Omental fat pad (tissue), 4 donors: Measurements from ENCODE around the gene IMPDH2. TPM values are rescaled to one million over a fixed set of nuclear protein-coding genes. Genes with fewer than 3 reads are reported as not detected.

Source experiments
- ATAC-seq: fragments of 150-250 bp; one replicate; pipeline ENCODE4 v1.9.1; 2016; ENCODE audit warnings: mild to moderate bottlenecking, moderate library complexity; ENCODE audit not compliant: low FRiP score
- DNase-seq: peaks from one replicate; pipeline ENCODE4 v3.0.0-alpha.2; 2019; ENCODE audit warnings: low spot score
- total RNA-seq, 4 donors: library from RNA; depleted of rRNA; stranded (reverse); fragments of >200 nt; gene quantifications; one replicate each; pipeline ENCODE4 v1.1.0, GENCODE V29; 2016
- TF ChIP-seq, protein P1 (sequence below), 3 donors: fragments of 450-650 bp; IDR thresholded peaks; one replicate each; pipeline ENCODE4 v1.5.1; 2016 to 2017; ENCODE audit warnings: antibody characterized with exemption in 3 of 3, mild to moderate bottlenecking in 3 of 3, moderate library complexity in 2 of 3

The IMPDH2 gene
- total RNA-seq, 4 donors from 2014 or later, result 125 to 149 (median 138) TPM

DNA sequence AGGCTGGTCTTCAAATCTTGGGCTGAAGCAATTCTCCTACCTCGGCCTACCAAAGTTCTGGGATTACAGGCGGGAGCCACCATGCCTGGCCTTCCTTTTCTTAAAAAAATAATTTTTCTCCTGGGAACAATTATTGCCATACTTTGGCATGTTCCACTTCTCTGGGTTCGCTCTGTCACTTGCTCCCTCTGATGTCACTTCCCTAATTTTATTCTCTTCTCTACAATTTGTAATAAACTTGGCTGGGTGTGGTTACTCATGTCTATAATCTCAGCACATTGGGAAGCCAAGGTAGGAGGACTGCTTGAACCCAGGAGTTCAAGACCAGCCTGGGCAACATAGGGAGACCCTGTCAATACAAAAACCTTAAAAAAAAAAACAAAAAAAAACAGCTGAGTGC is 6.1 kb upstream of the IMPDH2 start:
- DNase-seq, result no peak
- TF ChIP-seq, protein P1, sequence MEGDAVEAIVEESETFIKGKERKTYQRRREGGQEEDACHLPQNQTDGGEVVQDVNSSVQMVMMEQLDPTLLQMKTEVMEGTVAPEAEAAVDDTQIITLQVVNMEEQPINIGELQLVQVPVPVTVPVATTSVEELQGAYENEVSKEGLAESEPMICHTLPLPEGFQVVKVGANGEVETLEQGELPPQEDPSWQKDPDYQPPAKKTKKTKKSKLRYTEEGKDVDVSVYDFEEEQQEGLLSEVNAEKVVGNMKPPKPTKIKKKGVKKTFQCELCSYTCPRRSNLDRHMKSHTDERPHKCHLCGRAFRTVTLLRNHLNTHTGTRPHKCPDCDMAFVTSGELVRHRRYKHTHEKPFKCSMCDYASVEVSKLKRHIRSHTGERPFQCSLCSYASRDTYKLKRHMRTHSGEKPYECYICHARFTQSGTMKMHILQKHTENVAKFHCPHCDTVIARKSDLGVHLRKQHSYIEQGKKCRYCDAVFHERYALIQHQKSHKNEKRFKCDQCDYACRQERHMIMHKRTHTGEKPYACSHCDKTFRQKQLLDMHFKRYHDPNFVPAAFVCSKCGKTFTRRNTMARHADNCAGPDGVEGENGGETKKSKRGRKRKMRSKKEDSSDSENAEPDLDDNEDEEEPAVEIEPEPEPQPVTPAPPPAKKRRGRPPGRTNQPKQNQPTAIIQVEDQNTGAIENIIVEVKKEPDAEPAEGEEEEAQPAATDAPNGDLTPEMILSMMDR (IDR thresholded peaks at IDR 0.05), result no peak
- no peak for ATAC-seq

DNA sequence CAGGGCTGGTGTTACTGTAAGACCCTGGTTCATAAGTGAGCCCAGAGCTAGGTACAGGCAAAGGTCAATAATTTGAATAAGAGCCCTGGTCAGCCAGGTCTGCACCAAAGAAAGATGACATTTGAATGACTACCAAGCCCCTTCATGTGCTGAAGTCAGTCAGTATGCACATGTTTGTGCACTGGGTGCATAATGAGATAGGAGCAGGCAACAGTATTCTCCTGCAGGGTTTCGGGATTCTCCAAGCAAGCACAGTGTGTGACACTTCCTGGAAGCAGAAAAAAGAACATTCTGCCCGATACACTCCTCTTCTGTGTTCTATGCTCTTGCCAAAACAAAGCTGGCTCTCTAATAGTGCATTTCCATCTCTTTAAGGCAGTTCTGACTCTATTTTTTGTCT is 5.5 kb upstream of the IMPDH2 start:
- TF ChIP-seq, protein P1 (IDR thresholded peaks at IDR 0.05), result no peak
- no peak for ATAC-seq
- no peak for DNase-seq

DNA sequence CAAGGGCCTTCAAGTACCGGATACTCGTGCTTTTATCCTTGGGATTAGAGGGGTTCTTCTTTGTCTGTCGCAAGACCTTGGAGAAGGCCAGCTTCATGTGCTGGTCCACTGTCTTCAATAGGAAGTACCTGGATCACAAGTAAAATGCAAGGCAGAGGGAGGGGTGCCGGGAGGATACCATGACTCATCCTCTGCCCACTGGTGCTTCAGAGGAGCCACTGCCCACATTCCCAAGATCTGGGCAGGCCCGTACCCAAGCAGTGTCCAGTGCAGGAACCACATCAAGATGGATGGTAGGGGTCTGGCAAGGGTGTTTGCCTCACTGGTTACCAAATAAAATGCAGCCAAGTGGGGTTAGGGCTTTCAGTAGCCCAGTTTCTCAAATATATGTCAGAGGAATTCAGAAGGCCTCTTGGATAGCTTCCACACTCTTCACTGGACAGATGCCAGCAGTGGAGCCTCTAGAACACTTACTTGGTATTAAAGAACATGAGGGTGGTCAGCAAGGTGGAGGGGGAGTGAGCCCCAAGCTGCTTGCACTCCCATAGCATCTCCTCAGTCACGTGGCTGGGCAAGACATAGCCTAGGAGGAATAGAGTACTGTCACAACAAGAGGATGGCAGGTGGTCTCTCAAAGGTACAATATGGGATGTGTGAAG is 3.6 kb upstream of the IMPDH2 start:
- peak; percentile 75 for ATAC-seq
- no peak for DNase-seq
- TF ChIP-seq, protein P1 (IDR thresholded peaks at IDR 0.05), result no peak

DNA sequence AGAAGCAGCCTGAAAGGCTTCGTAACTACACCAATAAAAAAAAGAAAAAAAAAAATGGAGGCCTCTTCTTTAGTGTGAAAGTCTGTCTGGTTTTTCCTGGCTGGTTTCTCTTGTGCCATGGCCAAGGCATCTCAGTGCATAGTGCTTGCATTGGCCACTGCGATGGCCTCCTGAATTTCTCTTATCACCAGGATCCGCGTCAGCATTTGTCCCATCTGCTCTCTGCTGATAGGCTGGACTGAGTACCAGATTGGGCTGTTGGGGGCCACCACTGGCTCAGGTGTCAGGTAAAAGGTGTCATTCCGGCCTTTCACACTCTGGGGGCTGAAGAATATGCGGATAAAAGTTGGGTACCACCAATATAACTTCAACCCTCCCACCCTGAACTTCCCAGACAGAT is 1.1 kb upstream of the IMPDH2 start:
- ATAC-seq, result no peak
- TF ChIP-seq, protein P1 (IDR thresholded peaks at IDR 0.05), result no peak

DNA sequence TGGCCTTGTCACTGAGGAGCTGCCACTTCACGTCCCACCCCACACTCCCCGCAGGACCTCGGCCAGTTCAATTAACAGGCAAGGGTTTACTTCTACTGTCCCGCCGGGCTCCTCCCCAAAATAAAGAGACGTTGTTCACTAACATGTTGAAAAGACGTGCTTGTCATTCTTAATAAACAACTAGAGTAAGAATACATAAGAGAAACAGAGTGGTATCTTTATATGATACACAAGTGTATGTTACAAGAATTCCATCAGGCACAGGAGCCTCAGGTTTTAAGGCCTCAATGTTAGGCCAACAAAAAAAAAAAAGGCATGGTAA is 326 bp upstream of the IMPDH2 start:
- ATAC-seq (no peak), DNase-seq (no peak)
- TF ChIP-seq, protein P1 (IDR thresholded peaks at IDR 0.05), result no peak

More for the DNA sequence above, 1.1 kb upstream of the IMPDH2 start:
- DNase-seq, result no peak

DNA sequence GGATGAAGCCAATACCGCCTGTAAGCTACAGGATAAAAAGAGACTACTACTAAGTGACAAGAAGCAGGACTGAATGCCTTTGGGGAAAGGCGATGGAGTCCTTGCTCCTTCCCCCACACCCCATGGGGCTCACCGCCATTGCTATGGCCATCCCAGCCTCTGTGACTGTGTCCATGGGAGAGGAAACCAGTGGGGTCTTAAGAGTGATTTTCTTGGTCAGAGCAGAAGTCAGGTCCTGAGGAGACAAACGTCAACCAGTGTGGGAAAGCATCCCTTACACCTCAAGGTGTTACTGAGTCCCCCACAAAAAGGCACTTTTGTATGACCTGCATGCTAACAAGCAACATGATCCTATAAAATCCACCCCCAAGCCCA is 913 bp downstream of the IMPDH2 start:
- no peak for ATAC-seq
- TF ChIP-seq, protein P1 (IDR thresholded peaks at IDR 0.05), result no peak
- DNase-seq, result no peak

DNA sequence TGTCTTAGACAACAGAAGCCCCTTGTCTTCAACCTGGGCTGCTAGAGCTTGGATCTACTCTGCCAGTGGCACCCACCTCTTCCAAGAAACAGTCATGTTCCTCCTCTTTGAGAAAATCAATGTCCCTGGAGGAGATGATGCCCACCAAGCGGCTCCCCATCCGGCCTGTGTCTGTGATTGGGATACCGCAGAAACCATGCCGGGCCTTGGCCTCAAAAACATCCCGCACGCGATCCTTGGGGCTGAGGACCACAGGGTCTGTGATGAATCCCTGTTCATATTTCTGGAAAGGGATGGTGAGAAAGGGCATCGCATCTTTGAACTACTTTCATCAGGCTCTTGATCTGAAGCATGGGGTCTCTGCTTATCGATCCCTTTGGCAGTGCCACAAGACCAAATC is 1.6 kb downstream of the IMPDH2 start:
- no peak for DNase-seq
- TF ChIP-seq, protein P1 (IDR thresholded peaks at IDR 0.05), result no peak
- ATAC-seq, result no peak
